Skin epidermis (tissue), 12 donors: Measurements from ENCODE around the gene HOXC4.

Experiments
- H3K27ac ChIP-seq, 21 experiments: fragments of 200-600 bp; sonication (generic) in 11 of 21; one replicate each; pipeline ENCODE4 v1.5.0; 2020; ENCODE audit warnings: mild to moderate bottlenecking in 3 of 21, inconsistent platforms in 2 of 21, moderate library complexity in 2 of 21
- H3K4me3 ChIP-seq, 7 experiments: fragments of 200-600 bp; sonication (generic) in 2 of 7; one replicate each; pipeline ENCODE4 v1.5.0; 2020; ENCODE audit warnings: inconsistent platforms in 2 of 7, mild to moderate bottlenecking in 2 of 7, moderate library complexity in 1 of 7

HOXC4 gene

GRCh38 chr12:54053751-54054741, at the start of gene HOXC4:
Gene HOXC4, plus strand, starts transcription at chr12:54053835. Its CDS starts 88 bp downstream, at chr12:54053923.
- Histone ChIP-seq H3K4me3 (peak within 1 kb of the TSS; percentile 33 to 54 (median 42)), H3K27ac (peak within 1 kb of the TSS in 16 of 21 experiments; percentile 9 to 86 (median 52))

DNA sequence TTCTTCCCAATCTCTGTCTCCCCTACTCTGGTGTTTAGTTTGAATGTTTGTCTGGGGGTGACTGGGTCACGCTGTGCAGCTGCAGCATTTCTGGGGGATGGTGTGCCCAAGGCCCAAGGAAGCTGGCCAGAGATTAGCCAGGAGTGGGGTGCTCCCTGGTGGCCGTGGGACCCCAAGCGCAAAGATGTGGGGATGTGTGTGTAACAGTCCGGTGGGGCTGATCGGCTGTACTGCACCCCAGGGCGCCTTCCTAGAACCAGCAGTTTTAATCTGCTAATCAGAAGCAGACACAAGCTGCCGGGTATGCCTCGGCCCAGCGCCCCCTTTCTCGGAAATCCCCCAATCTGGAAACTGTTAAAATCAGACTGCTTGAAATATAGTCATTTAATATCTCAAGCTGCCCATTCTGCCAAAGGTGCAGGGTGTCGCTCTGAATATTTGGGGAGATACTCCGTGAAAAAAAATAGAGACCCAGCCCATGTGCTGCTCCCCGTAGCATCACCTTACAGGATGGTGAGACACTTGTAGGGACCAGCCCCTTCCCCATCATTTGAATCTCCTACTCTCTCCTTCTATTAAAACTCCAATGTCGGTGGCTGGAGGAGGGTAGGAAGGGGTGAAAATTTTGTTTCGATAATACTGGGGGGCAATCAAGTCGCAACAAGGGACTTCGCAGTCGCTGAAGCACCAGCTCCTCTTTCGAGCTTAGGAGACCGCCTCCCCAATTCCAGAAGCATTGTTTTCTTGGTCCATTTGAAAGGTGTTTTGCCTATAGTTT, 49.4 kb upstream of the HOXC4 start:
- Histone ChIP-seq H3K4me3 (no peak overlapping the region), H3K27ac (peak overlapping the region in 5 of 21 experiments; percentile 14 to 99 (median 97))

DNA sequence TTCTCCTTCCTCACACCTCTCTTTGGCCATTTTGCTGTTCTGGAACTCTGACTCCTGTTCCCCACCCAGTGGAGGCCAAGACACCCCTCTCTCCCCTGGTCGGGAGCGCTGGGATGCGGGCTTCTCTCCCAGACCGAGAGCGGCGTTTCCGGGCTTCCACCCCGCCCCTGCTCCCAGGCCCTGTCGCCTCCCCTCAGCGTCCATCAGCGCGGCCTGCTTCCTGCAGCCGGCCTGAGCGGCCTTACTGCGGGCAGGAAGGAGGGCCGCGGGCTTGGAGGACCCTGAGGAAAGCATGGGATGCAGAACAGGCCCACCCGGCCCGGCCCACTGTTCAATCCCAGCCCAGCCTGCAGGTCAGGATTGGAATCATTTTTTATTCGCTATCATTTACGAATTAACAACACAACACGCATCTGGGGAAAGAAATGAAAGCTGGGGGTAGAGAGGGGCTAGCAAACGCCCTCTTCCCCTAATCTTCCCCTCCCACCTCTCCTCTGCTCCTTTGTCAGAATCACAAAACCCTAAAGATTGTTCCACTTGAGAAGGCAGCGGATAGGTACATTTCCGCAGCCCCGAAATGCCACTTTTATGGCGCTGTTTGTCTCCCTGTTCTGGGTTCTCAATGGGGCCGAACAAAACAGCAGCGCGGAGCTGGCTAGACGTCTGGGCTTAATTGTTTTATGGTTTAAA, 48.6 kb upstream of the HOXC4 start:
- Histone ChIP-seq H3K27ac (peak overlapping the region in 3 of 21 experiments; percentile 97 to 99 (median 98)), H3K4me3 (peak overlapping the region in 1 of 7 experiments; percentile 6)

DNA sequence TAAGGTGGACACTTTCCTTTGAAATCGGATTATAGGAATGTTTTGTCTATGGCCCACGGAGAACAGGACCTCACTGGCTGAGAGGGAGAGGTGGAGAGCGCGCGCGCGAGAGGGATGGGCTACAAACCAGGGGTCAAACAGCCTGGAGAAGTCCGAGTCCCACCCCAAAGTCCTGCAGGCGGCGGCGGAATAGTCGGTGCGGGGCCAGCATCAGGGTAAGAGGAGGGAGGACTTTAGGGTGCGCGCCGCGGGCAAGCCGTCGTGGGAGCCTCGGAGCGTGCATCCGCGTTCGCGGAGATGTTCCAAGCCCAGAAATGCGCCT, 48.1 kb upstream of the HOXC4 start:
- peak overlapping the region in 3 of 21 experiments; percentile 97 to 99 (median 98) for H3K27ac ChIP-seq
- peak overlapping the region in 1 of 7 experiments; percentile 6 for H3K4me3 ChIP-seq

GRCh38 chr12:54005853-54006558, 47.6 kb upstream of the HOXC4 start:
- Histone ChIP-seq H3K27ac (peak overlapping the region in 8 of 21 experiments; percentile 26 to 99 (median 60)), H3K4me3 (peak overlapping the region in 6 of 7 experiments; percentile 4 to 23 (median 14))

GRCh38 chr12:54006559-54007220, 46.9 kb upstream of the HOXC4 start:
- Histone ChIP-seq H3K4me3 (peak overlapping the region in 6 of 7 experiments; percentile 4 to 23 (median 14)), H3K27ac (peak overlapping the region in 8 of 21 experiments; percentile 26 to 99 (median 60))

DNA sequence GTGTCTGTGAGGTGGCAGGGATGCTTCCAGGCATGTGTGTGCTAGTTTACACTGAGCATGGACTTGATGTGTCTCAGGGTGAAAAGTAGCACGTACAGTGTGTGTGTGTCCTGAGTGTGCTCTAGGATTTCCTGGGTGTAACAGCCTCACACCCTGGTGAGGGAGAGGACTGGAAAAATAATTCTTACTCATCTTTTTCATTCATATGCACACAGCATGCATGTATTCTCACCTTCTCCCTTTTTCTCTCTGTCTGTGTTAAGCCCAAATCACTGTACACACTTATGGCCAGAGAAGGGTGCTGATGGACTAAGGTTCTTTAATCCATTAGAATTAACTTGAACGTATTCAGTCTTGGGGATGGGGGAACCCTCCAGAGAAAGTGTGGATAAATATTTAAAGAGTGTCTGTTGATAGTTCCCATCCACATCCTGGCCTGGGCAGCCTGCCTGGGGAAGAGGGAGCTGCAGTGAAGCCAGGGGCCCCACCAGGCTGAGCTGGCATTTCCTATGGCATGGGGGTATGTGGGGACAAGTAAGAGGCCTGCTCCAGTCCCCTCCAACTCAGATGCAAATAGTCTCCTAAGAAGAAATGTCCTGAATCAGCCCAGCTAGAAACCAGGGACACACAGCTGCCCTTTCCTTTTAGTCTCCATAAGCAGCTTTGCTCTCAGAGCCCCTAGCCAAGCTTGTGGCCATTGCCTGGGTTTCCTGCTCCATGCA, 45.9 kb upstream of the HOXC4 start:
- Histone ChIP-seq H3K27ac (peak overlapping the region in 4 of 21 experiments; percentile 68 to 98 (median 92)), H3K4me3 (no peak overlapping the region)

GRCh38 chr12:54008260-54008552, 45.4 kb upstream of the HOXC4 start:
- Histone ChIP-seq H3K27ac (peak overlapping the region in 5 of 21 experiments; percentile 68 to 98 (median 86)), H3K4me3 (no peak overlapping the region)

- H3K4me3 ChIP-seq, result peak overlapping the region; percentile 20 to 41 (median 32)
Measured at GRCh38 chr12:54009171-54010052, 44.2 kb upstream of the HOXC4 start.

GRCh38 chr12:54010053-54010971, 43.3 kb upstream of the HOXC4 start:
- Histone ChIP-seq H3K27ac (peak overlapping the region in 10 of 21 experiments; percentile 37 to 98 (median 76)), H3K4me3 (peak overlapping the region in 3 of 7 experiments; percentile 32 to 41 (median 35))

More at GRCh38 chr12:54009171-54010052, 44.2 kb upstream of the HOXC4 start:
- peak overlapping the region in 11 of 21 experiments; percentile 37 to 98 (median 70) for H3K27ac ChIP-seq

GRCh38 chr12:54010972-54011664, 42.5 kb upstream of the HOXC4 start:
- peak overlapping the region in 2 of 7 experiments; percentile 5 to 15 for H3K4me3 ChIP-seq
- peak overlapping the region in 6 of 21 experiments; percentile 65 to 98 (median 85) for H3K27ac ChIP-seq

GRCh38 chr12:54011665-54012532, 41.7 kb upstream of the HOXC4 start:
- H3K27ac ChIP-seq, result peak overlapping the region in 5 of 21 experiments; percentile 65 to 98 (median 84)

GRCh38 chr12:54012631-54013409, 40.8 kb upstream of the HOXC4 start:
- Histone ChIP-seq H3K4me3 (no peak overlapping the region), H3K27ac (peak overlapping the region in 7 of 21 experiments; percentile 12 to 98 (median 61))

More at GRCh38 chr12:54011665-54012532, 41.7 kb upstream of the HOXC4 start:
- H3K4me3 ChIP-seq, result no peak overlapping the region
